GM19328 (cell line): ENCODE results near the gene USH2A.

Source experiments
- ATAC-seq: cut with Tn5 transposase; IDR thresholded peaks from one replicate; pipeline ENCODE4 v1.9.1; 2021; ENCODE audit warnings: mild to moderate bottlenecking, moderate library complexity; ENCODE audit not compliant: unreplicated experiment

Gene USH2A

GRCh38 chr1:215887627-215888026, 535.6 kb downstream of the USH2A start:
- no peak for ATAC-seq

- no peak for ATAC-seq
These were observed 540.2 kb downstream of the USH2A start for GRCh38 chr1:215883004-215883403.

- no peak for ATAC-seq
These were observed 544.4 kb downstream of the USH2A start for GRCh38 chr1:215878843-215879242.

GRCh38 chr1:215878128-215878527, 545.1 kb downstream of the USH2A start:
- ATAC-seq = no peak

GRCh38 chr1:215877452-215877951, 545.7 kb downstream of the USH2A start:
- no peak for ATAC-seq

GRCh38 chr1:215875712-215876111, 547.5 kb downstream of the USH2A start:
- ATAC-seq = no peak

GRCh38 chr1:215875236-215875635, 548.0 kb downstream of the USH2A start:
- no peak for ATAC-seq

GRCh38 chr1:215872658-215873057, 550.6 kb downstream of the USH2A start:
- ATAC-seq = no peak

- no peak for ATAC-seq
These were observed 554.7 kb downstream of the USH2A start for GRCh38 chr1:215868500-215868899.

GRCh38 chr1:215865060-215865459, 558.2 kb downstream of the USH2A start:
- no peak for ATAC-seq

GRCh38 chr1:215863796-215864195, 559.5 kb downstream of the USH2A start:
- no peak for ATAC-seq

GRCh38 chr1:215860833-215861232, 562.4 kb downstream of the USH2A start:
- no peak for ATAC-seq

- no peak for ATAC-seq
These were observed 565.9 kb downstream of the USH2A start for GRCh38 chr1:215857317-215857716.

GRCh38 chr1:215845234-215845891, 577.9 kb downstream of the USH2A start:
- no peak for ATAC-seq

GRCh38 chr1:215844777-215845176, 578.5 kb downstream of the USH2A start:
- ATAC-seq = no peak

GRCh38 chr1:215844266-215844665, 579.0 kb downstream of the USH2A start:
- ATAC-seq = no peak

GRCh38 chr1:215842905-215843304, 580.3 kb downstream of the USH2A start:
- ATAC-seq = no peak

- ATAC-seq = no peak
These were observed 587.3 kb downstream of the USH2A start for GRCh38 chr1:215835951-215836350.

GRCh38 chr1:215833941-215834729, 589.1 kb downstream of the USH2A start:
- ATAC-seq = no peak

GRCh38 chr1:215830226-215830810, 592.9 kb downstream of the USH2A start:
- ATAC-seq = no peak

GRCh38 chr1:215825056-215825455, 598.2 kb downstream of the USH2A start:
- no peak for ATAC-seq

GRCh38 chr1:215824245-215824644, 599.0 kb downstream of the USH2A start:
- no peak for ATAC-seq
